HG03558 (cell line): Measurements from ENCODE around the gene PCDHGA1.
"Not testable (repeated sequence)": the region's sequence is repeated elsewhere in the genome, so short reads cannot be mapped to it uniquely, and the experiment has no call there.

Experiments used
- ATAC-seq: cut with Tn5 transposase; IDR thresholded peaks from one replicate; pipeline ENCODE4 v1.9.1; 2021; ENCODE audit warnings: moderate number of reproducible peaks; ENCODE audit not compliant: unreplicated experiment; ENCODE audit errors: extremely low read depth

PCDHGA1 gene

GRCh38 chr5:141375444-141376155 lies 45.3 kb downstream of the PCDHGA1 start:
- not testable (repeated sequence) for ATAC-seq

GRCh38 chr5:141382469-141383294 lies 52.4 kb downstream of the PCDHGA1 start, which contains the start of gene PCDHGA7:
Gene PCDHGA7 (plus strand): TSS chr5:141382742. CDS start chr5:141382900, 158 bp downstream.
- ATAC-seq, result no peak

- ATAC-seq, result no peak
These were observed 53.0 kb downstream of the PCDHGA1 start for GRCh38 chr5:141383345-141383744.

- no peak for ATAC-seq
These were observed 54.4 kb downstream of the PCDHGA1 start for GRCh38 chr5:141384471-141385267.

- not testable (repeated sequence) for ATAC-seq
These were observed 57.4 kb downstream of the PCDHGA1 start, which contains the start of gene PCDHGB4 for GRCh38 chr5:141387557-141388311. Gene PCDHGB4 (plus strand): TSS chr5:141387698. CDS start chr5:141387885, 187 bp downstream.

GRCh38 chr5:141388661-141389060 lies 58.3 kb downstream of the PCDHGA1 start:
- no peak for ATAC-seq

GRCh38 chr5:141389153-141390042 lies 59.1 kb downstream of the PCDHGA1 start:
- no peak for ATAC-seq

GRCh38 chr5:141392429-141393198 lies 62.3 kb downstream of the PCDHGA1 start, which contains the start of gene PCDHGA8:
Gene PCDHGA8 (plus strand): TSS chr5:141392633. CDS start chr5:141392814, 181 bp downstream.
- ATAC-seq, result no peak

- ATAC-seq, result no peak
These were observed 63.0 kb downstream of the PCDHGA1 start for GRCh38 chr5:141393267-141393666.

- not testable (repeated sequence) for ATAC-seq
These were observed 64.3 kb downstream of the PCDHGA1 start for GRCh38 chr5:141394401-141395187.

GRCh38 chr5:141397756-141398551 lies 67.6 kb downstream of the PCDHGA1 start, which contains the start of gene PCDHGB5:
Gene PCDHGB5 (plus strand): TSS chr5:141397947. CDS start chr5:141398128, 181 bp downstream.
- not testable (repeated sequence) for ATAC-seq

- ATAC-seq, result no peak
These were observed 68.3 kb downstream of the PCDHGA1 start for GRCh38 chr5:141398608-141399007.

- no peak for ATAC-seq
These were observed 69.4 kb downstream of the PCDHGA1 start for GRCh38 chr5:141399555-141400258.

- no peak for ATAC-seq
These were observed 72.4 kb downstream of the PCDHGA1 start, which contains the start of gene PCDHGA9 for GRCh38 chr5:141402553-141403243. Gene PCDHGA9 (plus strand): TSS chr5:141402778. CDS start chr5:141402953, 175 bp downstream.

GRCh38 chr5:141403387-141403786 lies 73.1 kb downstream of the PCDHGA1 start:
- ATAC-seq, result no peak
